ENCODE data around the gene CBFA2T2. TPM values are rescaled to one million over a fixed set of nuclear protein-coding genes. Genes with fewer than 3 reads are reported as not detected.
"Not testable (repeated sequence)": the region's sequence is repeated elsewhere in the genome, so short reads cannot be mapped to it uniquely, and the experiment has no call there.

The CBFA2T2 gene
- 10 to 100 TPM; 10.6 to 12.5 TPM for total RNA-seq

DNA sequence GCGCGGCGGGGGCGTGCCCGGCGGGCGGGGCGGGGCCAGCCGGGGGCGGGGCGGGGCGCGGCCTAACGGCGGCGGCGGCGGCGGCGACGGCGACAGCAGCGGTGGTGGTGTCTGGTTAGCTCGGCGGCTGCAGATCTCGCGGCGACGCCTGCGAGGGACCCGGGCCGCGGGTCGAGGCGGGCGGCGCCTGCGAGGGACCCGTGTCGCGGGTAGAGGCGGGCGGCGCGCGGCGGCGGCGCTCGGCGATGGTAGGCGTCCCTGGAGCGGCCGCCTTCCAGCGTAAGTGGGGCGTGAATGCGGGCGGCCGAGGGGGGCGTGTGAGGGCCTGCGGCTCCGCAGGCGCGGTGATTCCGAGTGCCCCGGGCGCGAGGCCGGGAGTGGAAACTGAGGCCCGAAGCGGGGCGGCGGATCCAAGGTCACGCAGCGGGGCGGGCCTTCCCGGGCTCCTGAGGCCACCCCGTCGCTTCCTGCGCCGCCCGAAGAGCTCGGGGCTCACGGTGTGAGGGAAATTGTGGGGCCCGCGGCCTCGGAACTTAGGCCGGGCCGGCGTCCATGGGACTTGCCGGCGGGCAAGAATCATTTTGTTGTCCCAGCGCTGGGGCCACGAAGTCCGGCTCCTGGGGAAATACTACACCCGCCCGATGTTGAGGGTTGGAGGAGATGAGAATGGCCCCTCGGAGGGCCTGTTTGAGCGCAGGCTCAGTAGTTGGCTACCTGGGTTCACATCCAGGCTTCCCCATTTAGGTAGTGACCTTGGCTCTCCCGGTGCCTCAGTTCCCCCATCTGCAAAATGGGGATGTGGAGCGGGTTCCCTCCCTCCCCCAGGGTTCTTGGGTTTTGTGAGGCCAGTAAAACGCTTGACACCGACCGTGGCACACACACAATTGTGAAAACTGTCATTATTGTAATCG lies at the start of gene CBFA2T2:
Gene CBFA2T2, plus strand, starts transcription at position 74 of the 911 bp plus-strand sequence. Its CDS starts 172 bp downstream, at position 246.
- Histone ChIP-seq H3K9me3 (no peaks in the 10 kb centered on the region), H3K36me3 (replicated peaks in 1 of 2; ENCODE audit: insufficient read depth in 1 of 2, low read depth in 2 of 2) (no peaks in the 10 kb centered on the region), H3K4me3 (peak within 1 kb of the TSS; percentile 47 to 81), H3K27ac (peak within 1 kb of the TSS; percentile 83 to 96 (median 94)), H3K27me3 (no peaks in the 10 kb centered on the region), H3K4me1 (peaks cover 11% of the 10 kb centered on the region)
- ATAC-seq (peak; percentile 54), DNase-seq (peak in 2 of 4 donors; percentile 67 to 71)
- intact Hi-C loops (cut with DNase I), result no loop called here
- TF ChIP-seq POLR2A (IDR thresholded peaks at IDR 0.05), result no peak
- TF ChIP-seq, protein P1, sequence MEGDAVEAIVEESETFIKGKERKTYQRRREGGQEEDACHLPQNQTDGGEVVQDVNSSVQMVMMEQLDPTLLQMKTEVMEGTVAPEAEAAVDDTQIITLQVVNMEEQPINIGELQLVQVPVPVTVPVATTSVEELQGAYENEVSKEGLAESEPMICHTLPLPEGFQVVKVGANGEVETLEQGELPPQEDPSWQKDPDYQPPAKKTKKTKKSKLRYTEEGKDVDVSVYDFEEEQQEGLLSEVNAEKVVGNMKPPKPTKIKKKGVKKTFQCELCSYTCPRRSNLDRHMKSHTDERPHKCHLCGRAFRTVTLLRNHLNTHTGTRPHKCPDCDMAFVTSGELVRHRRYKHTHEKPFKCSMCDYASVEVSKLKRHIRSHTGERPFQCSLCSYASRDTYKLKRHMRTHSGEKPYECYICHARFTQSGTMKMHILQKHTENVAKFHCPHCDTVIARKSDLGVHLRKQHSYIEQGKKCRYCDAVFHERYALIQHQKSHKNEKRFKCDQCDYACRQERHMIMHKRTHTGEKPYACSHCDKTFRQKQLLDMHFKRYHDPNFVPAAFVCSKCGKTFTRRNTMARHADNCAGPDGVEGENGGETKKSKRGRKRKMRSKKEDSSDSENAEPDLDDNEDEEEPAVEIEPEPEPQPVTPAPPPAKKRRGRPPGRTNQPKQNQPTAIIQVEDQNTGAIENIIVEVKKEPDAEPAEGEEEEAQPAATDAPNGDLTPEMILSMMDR (IDR thresholded peaks at IDR 0.05), result no peak
- WGBS, 2 donors, result 1% methylated on average over 6 to 31 of the region's 105 CpGs

DNA sequence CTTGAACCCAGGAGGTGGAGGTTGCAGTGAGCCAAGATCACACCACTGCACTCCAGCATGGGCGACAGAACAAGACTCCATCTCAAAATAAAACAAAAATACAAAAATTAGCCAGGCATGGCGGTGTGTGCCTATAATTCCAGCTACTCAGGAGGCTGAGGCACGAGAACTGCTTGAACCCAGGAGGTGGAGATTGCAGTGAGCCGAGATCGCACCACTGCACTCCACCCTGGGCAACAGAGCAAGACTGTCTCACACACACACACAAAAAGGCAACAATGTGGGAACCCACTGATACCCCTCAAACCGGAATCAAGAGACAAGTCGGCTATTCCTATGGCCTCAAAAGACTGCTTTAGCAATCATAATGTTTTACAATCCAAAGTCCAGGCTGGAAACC lies 49.3 kb upstream of the CBFA2T2 start:
- intact Hi-C loops (cut with DNase I); ATAC-seq: not testable (repeated sequence)

DNA sequence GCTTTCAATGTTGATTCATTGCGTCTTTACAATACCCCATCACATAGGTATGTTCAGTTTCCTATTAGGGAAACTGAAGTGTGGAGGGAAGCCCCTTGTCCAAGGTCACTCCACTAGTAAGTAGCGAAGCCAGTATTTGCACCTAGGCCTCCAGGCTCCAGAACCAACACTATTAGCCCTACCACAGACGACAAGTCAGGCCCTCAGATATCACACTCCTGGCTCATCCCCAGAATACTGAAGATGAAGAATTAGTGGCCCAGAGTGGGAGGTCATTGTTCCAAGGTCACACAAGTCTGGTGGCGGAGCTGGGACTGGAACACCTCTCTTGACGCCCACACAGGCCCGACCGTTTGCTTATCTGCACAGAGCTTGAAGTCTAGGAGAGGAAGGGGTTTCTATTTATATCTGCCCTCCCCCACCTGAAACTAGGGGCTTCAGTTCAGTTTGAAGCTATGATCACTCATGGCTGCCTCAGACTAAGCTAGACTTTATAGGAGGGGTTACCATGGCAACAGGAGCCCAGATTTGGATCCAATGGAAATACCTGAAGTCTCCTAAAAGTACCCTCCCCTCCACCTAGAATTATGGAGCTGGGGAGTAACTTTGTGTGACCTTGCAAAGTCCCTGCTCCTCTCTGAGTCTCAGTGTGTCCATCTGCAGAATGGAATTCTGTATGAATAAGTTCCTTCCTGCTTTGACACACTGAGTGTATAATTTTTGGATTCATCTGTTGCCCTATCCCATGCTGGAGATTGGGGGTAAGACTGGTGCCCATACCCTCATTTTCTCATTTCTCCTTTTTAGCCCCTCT lies 48.5 kb upstream of the CBFA2T2 start:
- no peaks in the 10 kb centered on the region for H3K9me3 ChIP-seq

More for the DNA sequence above, 49.3 kb upstream of the CBFA2T2 start:
- H3K36me3 ChIP-seq (replicated peaks in 1 of 2; ENCODE audit: insufficient read depth in 1 of 2, low read depth in 2 of 2); DNase-seq; H3K9me3 ChIP-seq; H3K27ac ChIP-seq; H3K4me3 ChIP-seq; H3K27me3 ChIP-seq: not testable (repeated sequence)
- H3K4me1 ChIP-seq, result peaks cover 31% of the 10 kb centered on the region
- WGBS, 2 donors, result 91 to 95% methylated on average over 7 of the region's 7 CpGs

DNA sequence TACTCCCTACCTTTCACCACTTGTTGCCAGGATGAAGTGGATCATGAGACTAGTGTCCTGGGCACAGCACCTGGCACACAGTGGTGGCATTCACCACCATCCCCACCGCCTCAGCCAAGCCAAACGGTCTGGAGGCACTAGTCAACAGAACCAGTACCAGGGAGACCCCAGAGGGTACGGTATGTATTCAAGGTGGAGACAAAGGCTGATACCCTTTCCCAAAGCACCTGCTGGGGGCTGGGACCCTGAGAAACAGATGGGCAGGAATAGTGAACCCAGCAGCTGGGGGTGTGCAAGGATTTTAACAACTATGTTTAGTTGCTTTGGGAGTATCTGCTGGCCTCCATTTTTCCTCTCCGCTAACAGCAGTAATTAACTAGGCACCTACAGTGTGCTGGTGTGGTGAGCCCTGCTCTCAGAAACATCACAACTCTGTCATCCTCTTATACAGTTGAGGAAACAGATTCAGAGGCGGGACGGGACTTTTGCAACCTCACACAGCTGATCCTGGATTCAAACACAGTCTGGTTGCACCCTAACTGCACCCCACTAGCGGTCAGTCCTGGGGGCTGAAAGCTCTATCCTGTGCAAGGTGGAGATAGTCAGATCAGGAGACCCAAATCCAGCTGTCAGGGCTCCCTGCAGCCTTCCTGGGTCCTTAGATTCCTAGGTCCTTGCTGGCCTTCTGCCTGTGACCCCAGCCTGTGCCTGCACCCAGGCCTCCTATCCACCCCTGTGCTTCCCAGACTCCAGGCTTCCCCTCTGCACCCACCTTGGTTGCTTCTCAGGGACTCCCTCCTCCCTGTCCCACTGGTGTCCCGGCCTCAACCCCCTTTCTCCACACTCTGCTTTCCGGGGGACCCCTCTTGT lies 47.5 kb upstream of the CBFA2T2 start:
- TF ChIP-seq POLR2A (IDR thresholded peaks at IDR 0.05), result no peak
- TF ChIP-seq, protein P1 (IDR thresholded peaks at IDR 0.05), result no peak
- 70 to 74% methylated on average over 9 of the region's 9 CpGs for WGBS, 2 donors
- Histone ChIP-seq H3K9me3 (no peaks in the 10 kb centered on the region), H3K36me3 (replicated peaks in 1 of 2; ENCODE audit: insufficient read depth in 1 of 2, low read depth in 2 of 2) (no peaks in the 10 kb centered on the region), H3K27me3 (no peaks in the 10 kb centered on the region), H3K4me3 (peak overlapping the region in 1 of 2 donors; percentile 22), H3K4me1 (peaks cover 31% of the 10 kb centered on the region), H3K27ac (peak overlapping the region in 1 of 4 donors; percentile 79)
- intact Hi-C loops (cut with DNase I), result no loop called here
- no peak for DNase-seq
- no peak for ATAC-seq

More for the DNA sequence above, 48.5 kb upstream of the CBFA2T2 start:
- DNase-seq, result peak in 1 of 4 donors; percentile 18
- Histone ChIP-seq H3K27me3 (no peaks in the 10 kb centered on the region), H3K4me3 (no peak overlapping the region), H3K36me3 (replicated peaks in 1 of 2; ENCODE audit: insufficient read depth in 1 of 2, low read depth in 2 of 2) (no peaks in the 10 kb centered on the region), H3K4me1 (peaks cover 31% of the 10 kb centered on the region), H3K27ac (no peak overlapping the region)
- WGBS, 2 donors, result 27 to 37% methylated on average over 6 to 7 of the region's 7 CpGs
- ATAC-seq, result no peak
- intact Hi-C loops (cut with DNase I), result no loop called here
- TF ChIP-seq, protein P1 (IDR thresholded peaks at IDR 0.05), result no peak
- no peak for TF ChIP-seq POLR2A (IDR thresholded peaks at IDR 0.05)
